Uterus (tissue), 4 donors: ENCODE results near the gene MYO16. TPM values are rescaled to one million over a fixed set of nuclear protein-coding genes. Genes with fewer than 3 reads are reported as not detected.

ENCODE experiments used
- DNase-seq, 2 donors: peaks; one replicate each; pipeline ENCODE4 v3.0.0-alpha.2; 2019 to 2020
- H3K27ac ChIP-seq, 2 donors: fragments of 200-600 bp; sonication (generic); 1 replicate in 1 of 2; 2 replicates in 1 of 2; pipeline ENCODE4 v1.5.1; 2016 to 2018
- H3K27me3 ChIP-seq, 2 donors: fragments of 200-600 bp; sonication (generic); one replicate each; pipeline ENCODE4 v1.5.1; 2018 to 2019; ENCODE audit warnings: control low read depth in 1 of 2
- H3K36me3 ChIP-seq, 2 donors: fragments of 200-600 bp; sonication (generic); one replicate each; pipeline ENCODE4 v1.5.1; 2019; ENCODE audit warnings: control low read depth in 1 of 2
- H3K4me1 ChIP-seq, 2 donors: fragments of 200-600 bp; sonication (generic); one replicate each; pipeline ENCODE4 v1.5.1; 2018 to 2019; ENCODE audit warnings: control low read depth in 1 of 2
- H3K4me3 ChIP-seq, 2 donors: fragments of 200-600 bp; sonication (generic); 1 replicate in 1 of 2; 2 replicates in 1 of 2; pipeline ENCODE4 v1.5.1; 2018 to 2019; ENCODE audit warnings: mild to moderate bottlenecking in 1 of 2
- H3K9me3 ChIP-seq, 2 donors: fragments of 200-600 bp; sonication (generic); one replicate each; pipeline ENCODE4 v1.5.1; 2019; ENCODE audit warnings: control low read depth in 1 of 2
- CTCF ChIP-seq, 4 experiments: fragments of 200-600 bp in 2 of 4; fragments of 450-650 bp in 2 of 4; sonication (generic) in 2 of 4; IDR thresholded peaks; one replicate each; pipeline ENCODE4 v1.5.1; 2016 to 2019; ENCODE audit warnings: antibody characterized with exemption in 4 of 4, mild to moderate bottlenecking in 2 of 4, moderate library complexity in 1 of 4
- POLR2A ChIP-seq, 2 donors: fragments of 450-650 bp; IDR thresholded peaks; one replicate each; pipeline ENCODE4 v1.6.1; 2016; ENCODE audit warnings: antibody characterized with exemption in 2 of 2, mild to moderate bottlenecking in 1 of 2, moderate library complexity in 1 of 2
- intact Hi-C: fragments of 100-400 bp; cut with DNase I; formaldehyde crosslinking; loops from one replicate; pipeline ENCODE4 v1.15.1; 2023; ENCODE audit warnings: low total_unique reads
- total RNA-seq, 4 donors: library from RNA; depleted of rRNA in 3 of 4; stranded (reverse); fragments of >200 nt in 3 of 4; gene quantifications; one replicate each; pipeline versions ENCODE4 v1.1.0 to v1.2.4, GENCODE V29; 2014 to 2023
- donor health status: DM: yes; HTN: yes; CAD: no.

MYO16 gene
- total RNA-seq, 4 donors from 2014 or later: 0.35 to 0.88 TPM; not detected in 2

- DNase-seq: no peak
- H3K36me3 ChIP-seq: no peaks in the 10 kb centered on the region
- no peak overlapping the region for H3K27ac ChIP-seq
- H3K4me3 ChIP-seq: no peak overlapping the region
- no peaks in the 10 kb centered on the region for H3K9me3 ChIP-seq
- intact Hi-C loops: no loop called here
- H3K4me1 ChIP-seq: no peaks in the 10 kb centered on the region
- peaks cover 0 to 9% of the 10 kb centered on the region in 2 donors for H3K27me3 ChIP-seq
- TF ChIP-seq POLR2A (IDR thresholded peaks at IDR 0.05): no peak
- no peak for TF ChIP-seq CTCF (IDR thresholded peaks at IDR 0.05)
Measured at GRCh38 chr13:109135018-109135417, 505.6 kb downstream of the MYO16 start.

GRCh38 chr13:109136873-109137272 is 507.5 kb downstream of the MYO16 start:
- no peak for DNase-seq
- H3K27ac ChIP-seq: no peak overlapping the region
- intact Hi-C loops: no loop called here
- no peaks in the 10 kb centered on the region for H3K9me3 ChIP-seq
- no peak overlapping the region for H3K4me3 ChIP-seq
- TF ChIP-seq POLR2A (IDR thresholded peaks at IDR 0.05): no peak
- TF ChIP-seq CTCF (IDR thresholded peaks at IDR 0.05): no peak
- no peaks in the 10 kb centered on the region for H3K36me3 ChIP-seq
- peaks cover 6 to 10% of the 10 kb centered on the region in 2 donors for H3K27me3 ChIP-seq
- H3K4me1 ChIP-seq: no peaks in the 10 kb centered on the region

GRCh38 chr13:109139346-109139745 is 509.9 kb downstream of the MYO16 start:
- no peaks in the 10 kb centered on the region for H3K4me1 ChIP-seq
- no peaks in the 10 kb centered on the region for H3K36me3 ChIP-seq
- H3K9me3 ChIP-seq: no peaks in the 10 kb centered on the region
- peaks cover 6 to 10% of the 10 kb centered on the region in 2 donors for H3K27me3 ChIP-seq
- TF ChIP-seq CTCF (IDR thresholded peaks at IDR 0.05) (no peak), POLR2A (IDR thresholded peaks at IDR 0.05) (no peak)
- H3K4me3 ChIP-seq: no peak overlapping the region
- no peak for DNase-seq
- H3K27ac ChIP-seq: no peak overlapping the region
- intact Hi-C loops: no loop called here

GRCh38 chr13:109140054-109140453 is 510.6 kb downstream of the MYO16 start:
- H3K4me1 ChIP-seq: no peaks in the 10 kb centered on the region
- no peaks in the 10 kb centered on the region for H3K9me3 ChIP-seq
- DNase-seq: no peak
- intact Hi-C loops: no loop called here
- TF ChIP-seq POLR2A (IDR thresholded peaks at IDR 0.05): no peak
- no peak for TF ChIP-seq CTCF (IDR thresholded peaks at IDR 0.05)
- H3K36me3 ChIP-seq: no peaks in the 10 kb centered on the region
- H3K27ac ChIP-seq: no peak overlapping the region
- H3K4me3 ChIP-seq: no peak overlapping the region
- peaks cover 6 to 10% of the 10 kb centered on the region in 2 donors for H3K27me3 ChIP-seq

GRCh38 chr13:109140479-109141349 is 511.3 kb downstream of the MYO16 start:
- Histone ChIP-seq H3K9me3 (no peaks in the 10 kb centered on the region), H3K27ac (no peak overlapping the region), H3K4me1 (no peaks in the 10 kb centered on the region), H3K4me3 (no peak overlapping the region), H3K27me3 (peaks cover 6 to 10% of the 10 kb centered on the region in 2 donors), H3K36me3 (no peaks in the 10 kb centered on the region)
- no peak for TF ChIP-seq CTCF (IDR thresholded peaks at IDR 0.05)
- TF ChIP-seq POLR2A (IDR thresholded peaks at IDR 0.05): no peak
- intact Hi-C loops: no loop called here
- DNase-seq: no peak
